Measurements from ENCODE around the gene MARK3. TPM values are rescaled to one million over a fixed set of nuclear protein-coding genes. Genes with fewer than 3 reads are reported as not detected.

MARK3 gene
- total and polyA plus RNA-seq, 2 experiments from 2014 or later, result 72.9 to 88.3 TPM

DNA sequence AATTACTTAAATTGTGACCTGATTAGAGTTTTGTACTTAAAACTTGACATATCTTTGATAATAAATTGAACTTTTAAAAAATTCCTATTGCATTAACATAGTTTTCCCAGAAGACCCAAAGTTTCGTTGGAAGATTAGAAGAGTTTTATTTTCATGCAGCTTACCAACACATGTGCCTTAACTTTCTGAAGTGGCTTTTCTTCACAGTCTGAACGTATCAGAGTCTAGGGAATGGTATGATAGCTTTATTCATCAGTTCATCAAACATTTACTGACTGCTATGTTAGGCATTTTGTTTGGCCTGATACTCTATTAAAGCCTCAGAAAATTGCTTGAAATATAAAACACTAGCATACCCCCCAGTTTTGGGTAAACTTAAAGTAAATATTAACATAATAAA, 65.2 kb downstream of the MARK3 start:
- Histone ChIP-seq H3K27ac (no peak overlapping the region), H3K9me3 (ENCODE audit: low read depth) (no peaks in the 10 kb centered on the region), H3K36me3 (peaks cover 4% of the 10 kb centered on the region), H3K4me3 (no peak overlapping the region), H3K4me1 (ENCODE audit: low read depth) (peaks cover 18% of the 10 kb centered on the region), H3K27me3 (no peaks in the 10 kb centered on the region)
- TF ChIP-seq, protein P1, sequence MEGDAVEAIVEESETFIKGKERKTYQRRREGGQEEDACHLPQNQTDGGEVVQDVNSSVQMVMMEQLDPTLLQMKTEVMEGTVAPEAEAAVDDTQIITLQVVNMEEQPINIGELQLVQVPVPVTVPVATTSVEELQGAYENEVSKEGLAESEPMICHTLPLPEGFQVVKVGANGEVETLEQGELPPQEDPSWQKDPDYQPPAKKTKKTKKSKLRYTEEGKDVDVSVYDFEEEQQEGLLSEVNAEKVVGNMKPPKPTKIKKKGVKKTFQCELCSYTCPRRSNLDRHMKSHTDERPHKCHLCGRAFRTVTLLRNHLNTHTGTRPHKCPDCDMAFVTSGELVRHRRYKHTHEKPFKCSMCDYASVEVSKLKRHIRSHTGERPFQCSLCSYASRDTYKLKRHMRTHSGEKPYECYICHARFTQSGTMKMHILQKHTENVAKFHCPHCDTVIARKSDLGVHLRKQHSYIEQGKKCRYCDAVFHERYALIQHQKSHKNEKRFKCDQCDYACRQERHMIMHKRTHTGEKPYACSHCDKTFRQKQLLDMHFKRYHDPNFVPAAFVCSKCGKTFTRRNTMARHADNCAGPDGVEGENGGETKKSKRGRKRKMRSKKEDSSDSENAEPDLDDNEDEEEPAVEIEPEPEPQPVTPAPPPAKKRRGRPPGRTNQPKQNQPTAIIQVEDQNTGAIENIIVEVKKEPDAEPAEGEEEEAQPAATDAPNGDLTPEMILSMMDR (IDR thresholded peaks at IDR 0.05; ENCODE audit: low read depth, low read length), result no peak
- no peak for DNase-seq (ENCODE audit: low read depth in 1 of 2, low spot score in 1 of 2)

DNA sequence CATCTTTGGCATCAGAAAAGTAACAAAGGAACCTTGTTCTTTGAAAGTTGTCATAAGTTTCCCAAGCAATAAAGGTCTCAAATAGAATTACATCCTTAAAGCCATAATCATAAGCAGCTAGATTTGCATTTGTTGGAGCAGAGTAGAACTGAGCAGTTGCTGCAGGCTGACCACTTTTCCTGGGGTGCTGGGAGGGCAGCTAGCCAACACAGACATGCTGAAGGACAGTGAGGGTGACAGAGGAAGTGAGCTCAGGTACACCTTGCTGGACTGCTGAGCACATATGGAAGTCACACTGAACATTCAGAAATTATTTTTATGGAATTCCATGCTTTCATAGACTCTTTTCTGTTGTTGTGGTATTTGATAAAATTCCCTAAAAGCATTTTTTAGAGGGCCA, 66.2 kb downstream of the MARK3 start:
- H3K9me3 ChIP-seq (ENCODE audit: low read depth), result no peaks in the 10 kb centered on the region
- TF ChIP-seq, protein P1 (IDR thresholded peaks at IDR 0.05; ENCODE audit: low read depth, low read length), result no peak
- H3K4me1 ChIP-seq (ENCODE audit: low read depth), result peaks cover 15% of the 10 kb centered on the region
- H3K36me3 ChIP-seq, result peaks cover 4% of the 10 kb centered on the region
- H3K27me3 ChIP-seq, result no peaks in the 10 kb centered on the region
- no peak overlapping the region for H3K4me3 ChIP-seq
- no peak for DNase-seq (ENCODE audit: low read depth in 1 of 2, low spot score in 1 of 2)
- no peak overlapping the region for H3K27ac ChIP-seq

DNA sequence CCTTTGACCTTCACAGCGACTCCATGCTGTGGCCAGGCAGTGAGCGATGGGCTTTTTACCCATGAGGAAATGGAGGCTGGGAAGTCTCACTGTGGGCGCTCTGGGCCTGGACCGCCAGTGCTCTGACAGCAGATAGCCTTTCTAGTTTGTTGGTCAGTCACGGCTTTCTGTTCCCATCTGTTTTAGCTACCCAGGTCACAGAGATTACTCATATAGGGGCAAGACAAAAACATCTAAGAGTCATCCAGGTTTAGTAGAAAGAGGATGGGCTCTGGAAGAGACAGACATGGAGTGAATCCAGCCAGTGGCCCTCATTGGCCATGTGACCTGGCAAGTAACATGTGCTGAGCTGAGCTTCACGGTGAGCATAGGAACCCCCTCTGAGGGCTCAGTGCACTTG, 68.6 kb downstream of the MARK3 start:
- TF ChIP-seq, protein P1 (IDR thresholded peaks at IDR 0.05; ENCODE audit: low read depth, low read length), result no peak
- DNase-seq (ENCODE audit: low read depth in 1 of 2, low spot score in 1 of 2), result no peak
- Histone ChIP-seq H3K36me3 (peaks cover 4% of the 10 kb centered on the region), H3K27ac (no peak overlapping the region), H3K9me3 (ENCODE audit: low read depth) (no peaks in the 10 kb centered on the region), H3K27me3 (no peaks in the 10 kb centered on the region), H3K4me1 (ENCODE audit: low read depth) (peaks cover 11% of the 10 kb centered on the region), H3K4me3 (no peak overlapping the region)

DNA sequence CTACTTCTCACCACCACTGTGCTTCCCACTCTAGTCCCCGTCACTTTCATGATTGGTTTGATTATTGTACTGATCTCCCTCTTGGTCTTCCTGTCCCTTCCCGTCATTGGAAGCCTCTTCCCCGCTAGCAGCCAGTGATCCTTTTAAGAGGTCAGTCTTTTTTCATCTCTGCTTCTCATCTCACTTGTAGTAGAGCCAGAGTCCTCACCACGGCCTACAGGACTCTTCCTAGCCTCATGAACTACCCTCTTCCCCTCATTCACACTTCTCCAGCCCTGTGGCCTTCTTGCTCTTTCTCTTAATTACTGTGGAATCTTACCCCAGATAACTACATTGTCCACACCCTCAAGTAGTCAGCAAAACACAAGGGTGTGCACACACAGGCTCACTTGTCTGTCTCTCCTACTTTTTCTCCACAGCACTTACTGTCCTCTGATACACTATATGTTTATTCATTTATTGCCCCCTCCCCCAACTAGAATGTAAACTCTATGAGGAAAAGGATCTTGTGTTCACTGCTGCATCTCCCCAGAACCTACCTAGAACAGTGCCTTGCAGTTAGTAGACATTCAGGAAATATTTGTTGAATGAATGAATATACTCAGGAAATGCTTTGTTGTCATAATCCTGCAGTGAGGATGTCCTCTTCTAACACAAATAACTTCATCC, 71.1 kb downstream of the MARK3 start:
- H3K27me3 ChIP-seq, result no peaks in the 10 kb centered on the region
- peaks cover 4% of the 10 kb centered on the region for H3K36me3 ChIP-seq
- DNase-seq (ENCODE audit: low read depth in 1 of 2, low spot score in 1 of 2), result peak in 1 of 2 donors; percentile 35
- no peaks in the 10 kb centered on the region for H3K4me1 ChIP-seq (ENCODE audit: low read depth)
- TF ChIP-seq, protein P1 (IDR thresholded peaks at IDR 0.05; ENCODE audit: low read depth, low read length), result no peak
- no peak overlapping the region for H3K4me3 ChIP-seq
- H3K9me3 ChIP-seq (ENCODE audit: low read depth), result no peaks in the 10 kb centered on the region
- H3K27ac ChIP-seq, result no peak overlapping the region

DNA sequence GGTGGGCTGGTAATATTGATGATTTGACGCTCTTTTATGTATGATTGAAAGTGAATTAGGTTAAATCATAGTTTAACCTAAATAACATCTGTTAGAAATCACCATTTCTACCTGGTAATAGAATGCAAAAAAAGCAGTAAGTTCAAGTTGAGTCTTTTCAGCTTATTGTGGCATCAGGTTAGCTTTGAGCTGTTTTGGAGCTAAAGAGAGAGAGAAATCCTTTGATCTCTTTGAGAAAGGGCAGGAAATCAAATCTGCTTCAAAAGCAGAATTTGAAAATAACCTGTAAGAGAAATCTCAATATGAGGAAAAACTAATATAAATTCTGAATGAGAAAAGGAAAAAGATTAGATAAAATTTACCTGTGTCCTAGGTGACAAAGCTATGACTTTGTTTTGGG, 75.2 kb downstream of the MARK3 start:
- Histone ChIP-seq H3K27ac (no peak overlapping the region), H3K9me3 (ENCODE audit: low read depth) (no peaks in the 10 kb centered on the region), H3K36me3 (peaks cover 24% of the 10 kb centered on the region), H3K4me1 (ENCODE audit: low read depth) (no peaks in the 10 kb centered on the region), H3K27me3 (no peaks in the 10 kb centered on the region), H3K4me3 (no peak overlapping the region)
- no peak for DNase-seq (ENCODE audit: low read depth in 1 of 2, low spot score in 1 of 2)
- TF ChIP-seq, protein P1 (IDR thresholded peaks at IDR 0.05; ENCODE audit: low read depth, low read length), result no peak

Data from cardiac muscle cell (in vitro differentiated cells and primary cell).